ACHN (cell line): ENCODE results near the gene KIF2A.
"Not testable (repeated sequence)": the region's sequence is repeated elsewhere in the genome, so short reads cannot be mapped to it uniquely, and the experiment has no call there.

ENCODE experiments used
- DNase-seq: peaks from one replicate; pipeline ENCODE4 v3.0.0-alpha.2; 2015
- in situ Hi-C: cut with HindIII; loops from 2 replicates; pipeline ENCODE4 v1.10.0; 2017; ENCODE audit warnings: low sequenced_read_pairs, low pct_ligation_motif_present, low pct_unique_long_range_greater_than_20kb

Gene KIF2A

DNA sequence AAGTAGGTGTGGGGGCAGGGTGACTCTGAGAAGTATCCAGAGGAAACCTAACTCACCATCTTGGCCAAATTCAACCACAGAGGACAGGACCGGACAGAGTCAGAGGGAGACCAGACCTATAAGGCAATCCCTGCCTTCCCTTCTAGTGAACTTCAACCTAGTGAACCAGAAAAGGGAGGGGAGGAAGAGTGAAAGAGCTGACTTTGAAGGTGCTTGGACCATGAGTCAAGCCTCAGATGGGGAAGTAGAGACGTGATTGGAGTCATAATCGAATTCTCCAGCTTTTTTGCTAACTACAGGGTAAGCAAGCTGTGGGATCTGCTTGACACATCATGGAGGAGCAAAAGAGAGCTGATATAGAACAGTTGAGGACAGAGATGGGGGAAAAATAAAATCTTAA is 18.8 kb upstream of the KIF2A start:
- in situ Hi-C loops, result no loop called here
- DNase-seq, result no peak

DNA sequence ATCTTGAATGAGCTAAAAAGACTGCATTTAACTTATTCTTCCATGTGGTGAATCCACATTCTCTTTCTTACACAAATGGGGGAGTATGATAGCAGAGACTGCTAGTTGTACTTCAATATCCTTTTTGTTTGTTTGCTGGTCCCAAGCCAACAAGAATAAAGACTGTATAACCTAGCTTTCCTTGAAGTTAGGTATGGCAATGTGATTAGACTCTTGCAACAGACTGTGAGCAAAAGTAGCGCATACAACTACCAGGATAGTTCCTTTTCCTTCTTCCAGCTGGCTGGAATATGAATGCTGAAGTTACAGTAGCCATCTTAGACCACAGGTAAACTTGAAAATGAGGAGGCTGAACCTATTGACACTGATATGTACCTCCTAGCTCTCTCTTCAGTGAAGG is 17.9 kb upstream of the KIF2A start:
- in situ Hi-C loops, result no loop called here
- DNase-seq, result no peak

DNA sequence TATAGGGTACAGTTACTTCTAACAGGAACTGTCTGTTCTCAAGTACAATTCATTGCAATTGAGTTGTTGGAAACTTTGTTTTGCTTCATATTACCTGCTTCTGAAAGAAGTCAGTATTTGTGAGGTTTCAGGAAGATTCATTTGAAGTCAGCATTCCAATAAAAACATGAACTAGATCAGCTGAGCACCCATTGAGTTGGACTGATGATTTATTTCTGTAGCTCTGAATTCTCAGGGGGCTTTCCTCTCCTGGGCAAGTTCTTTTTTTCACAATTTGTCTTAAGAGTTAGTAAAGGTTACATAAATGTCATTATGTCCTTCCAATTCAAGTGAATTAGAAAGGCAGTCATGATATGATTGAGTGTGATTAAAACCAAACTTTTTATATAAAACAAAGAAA is 16.2 kb upstream of the KIF2A start:
- DNase-seq, result no peak
- in situ Hi-C loops, result no loop called here

DNA sequence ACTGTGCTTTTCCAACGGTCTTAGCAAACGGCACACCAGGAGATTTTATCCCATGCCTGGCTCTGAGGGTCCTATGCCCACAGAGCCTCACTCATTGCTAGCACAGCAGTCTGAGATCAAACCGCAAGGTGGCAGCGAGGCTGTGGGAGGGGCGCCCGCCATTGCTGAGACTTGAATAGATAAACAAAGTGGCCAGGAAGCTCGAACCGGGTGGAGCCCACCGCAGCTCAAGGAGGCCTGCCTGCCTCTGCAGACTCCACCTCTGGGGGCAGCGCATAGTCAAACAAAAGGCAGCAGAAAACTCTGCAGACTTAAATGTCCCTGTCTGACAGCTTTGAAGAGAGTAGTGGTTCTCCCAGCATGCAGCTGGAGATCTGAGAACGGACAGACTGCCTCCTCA is 14.2 kb upstream of the KIF2A start:
- in situ Hi-C loops, DNase-seq: not testable (repeated sequence)

DNA sequence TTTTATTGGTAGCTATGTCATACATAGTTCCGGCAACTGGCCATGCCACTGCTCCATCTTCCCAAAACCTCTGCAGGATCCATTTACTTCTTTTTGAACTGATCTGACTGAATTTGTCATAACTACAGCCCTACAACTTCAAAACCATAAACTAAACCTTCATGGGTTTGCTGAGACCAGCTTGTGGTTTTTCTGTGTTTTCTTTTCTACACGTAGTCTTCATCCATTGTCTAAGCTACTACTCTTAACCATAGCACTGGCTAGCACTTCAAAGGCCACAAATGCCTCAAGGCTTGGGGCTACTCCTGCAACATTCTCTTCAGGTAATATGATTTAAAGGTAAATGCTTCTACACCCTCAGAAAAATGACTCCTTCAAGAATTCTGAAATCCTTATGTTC is 9.0 kb upstream of the KIF2A start:
- in situ Hi-C loops, result no loop called here

GRCh38 chr5:62298118-62298517 is 7.9 kb upstream of the KIF2A start:
- in situ Hi-C loops, result no loop called here
- DNase-seq, result no peak

More for the DNA sequence above, 9.0 kb upstream of the KIF2A start:
- DNase-seq, result no peak

DNA sequence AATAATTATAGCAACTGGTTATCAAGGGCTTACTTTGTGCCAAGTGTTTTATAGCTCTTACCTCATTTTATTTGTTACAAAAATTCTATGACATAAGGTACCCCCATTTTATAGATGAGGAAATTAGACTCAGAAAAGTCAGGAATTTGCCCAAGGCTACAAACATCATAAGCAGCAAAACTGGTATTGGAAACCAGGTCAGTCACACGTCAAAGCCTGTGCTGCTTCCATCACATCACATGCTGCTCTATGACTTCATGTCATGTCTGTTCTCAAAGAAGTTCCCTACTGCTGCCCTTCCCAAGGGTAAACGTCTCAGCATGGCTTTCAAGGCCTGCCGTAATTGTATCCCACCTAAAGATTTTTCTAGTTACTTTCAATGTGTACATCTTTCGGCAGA is 6.9 kb upstream of the KIF2A start:
- DNase-seq, result no peak
- in situ Hi-C loops, result no loop called here

GRCh38 chr5:62299600-62299999 is 6.4 kb upstream of the KIF2A start:
- no peak for DNase-seq
- in situ Hi-C loops, result no loop called here

GRCh38 chr5:62305358-62305714 is 670 bp upstream of the KIF2A start:
- in situ Hi-C loops, result no loop called here
- DNase-seq, result no peak

- DNase-seq, result no peak
- in situ Hi-C loops, result no loop called here
Observed at GRCh38 chr5:62306323-62306895, 403 bp downstream of the KIF2A start.

DNA sequence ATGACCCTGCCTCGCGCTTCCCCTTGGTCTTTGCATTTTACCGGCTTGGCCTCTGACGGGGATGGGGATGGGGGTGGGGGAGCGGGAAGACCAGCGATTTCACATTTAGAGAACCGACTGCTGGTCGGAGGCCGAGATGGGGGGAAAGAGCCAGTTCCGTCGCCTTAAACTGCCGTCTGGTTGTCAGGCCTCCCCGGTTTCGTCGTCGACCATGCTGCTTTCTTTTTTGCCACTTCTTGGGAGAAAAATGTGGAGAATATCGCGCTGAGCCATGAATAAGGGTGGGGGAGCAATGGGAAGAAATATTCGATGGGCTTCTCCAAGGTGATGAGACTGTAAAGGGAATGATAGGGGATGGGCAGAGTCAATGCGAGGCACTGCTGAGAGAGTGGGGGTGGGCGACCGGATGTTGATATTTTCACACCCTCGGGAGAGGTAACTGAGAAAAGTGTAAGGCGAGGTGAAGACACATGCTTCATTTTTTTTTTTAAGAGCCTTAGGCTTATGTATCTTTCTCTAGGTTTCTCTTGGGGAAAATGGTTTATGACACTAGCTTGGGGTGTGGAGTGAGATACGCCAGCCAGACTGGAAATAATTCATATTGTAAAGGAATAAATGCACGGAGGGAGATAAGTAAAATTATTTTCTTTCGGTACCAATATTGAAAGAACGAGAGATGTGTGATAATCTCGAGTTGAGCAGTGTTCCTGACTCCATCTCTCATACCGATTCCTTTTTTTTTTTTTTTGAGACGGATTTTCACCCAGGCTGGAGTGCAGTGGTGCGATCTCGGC is 1.1 kb downstream of the KIF2A start:
- in situ Hi-C loops, result no loop called here
- DNase-seq, result peak; percentile 37

DNA sequence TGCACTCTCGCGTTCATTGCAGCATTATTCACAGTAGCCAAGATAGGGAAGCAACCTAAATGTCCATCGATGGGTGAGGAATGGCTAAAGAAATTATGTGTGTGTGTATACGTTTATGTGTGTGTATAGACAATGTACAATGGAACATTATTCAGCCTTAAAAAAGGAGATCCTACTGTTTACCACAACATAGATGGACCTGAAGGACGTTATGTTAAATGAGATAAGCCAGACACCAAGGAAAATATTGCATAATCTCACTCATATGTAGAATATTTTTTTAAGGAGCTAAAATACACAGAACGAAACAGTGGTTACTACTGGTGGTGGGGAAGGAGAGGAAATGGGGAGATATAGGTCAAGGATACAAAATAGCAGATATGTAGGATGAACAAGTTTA is 2.4 kb downstream of the KIF2A start:
- in situ Hi-C loops, result no loop called here
- no peak for DNase-seq

DNA sequence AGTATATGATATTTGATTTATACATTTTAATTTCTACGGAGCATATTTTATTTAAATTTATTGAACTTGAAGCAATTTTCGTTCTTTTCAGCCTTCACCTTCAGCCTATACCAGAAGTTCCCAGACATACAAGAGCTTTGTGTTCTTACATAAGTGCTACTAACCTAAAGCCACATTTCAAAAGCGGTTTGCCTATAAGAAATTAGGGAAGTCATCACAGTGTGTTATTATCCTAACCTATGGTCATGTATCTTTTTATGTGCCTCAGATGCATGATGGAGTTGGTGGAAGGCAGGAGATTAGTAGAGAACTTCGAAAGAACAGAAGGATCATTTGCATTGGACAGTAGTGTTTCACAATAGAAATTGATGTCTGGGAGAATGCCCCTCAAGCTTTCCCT is 3.1 kb downstream of the KIF2A start:
- in situ Hi-C loops, result no loop called here
- no peak for DNase-seq

DNA sequence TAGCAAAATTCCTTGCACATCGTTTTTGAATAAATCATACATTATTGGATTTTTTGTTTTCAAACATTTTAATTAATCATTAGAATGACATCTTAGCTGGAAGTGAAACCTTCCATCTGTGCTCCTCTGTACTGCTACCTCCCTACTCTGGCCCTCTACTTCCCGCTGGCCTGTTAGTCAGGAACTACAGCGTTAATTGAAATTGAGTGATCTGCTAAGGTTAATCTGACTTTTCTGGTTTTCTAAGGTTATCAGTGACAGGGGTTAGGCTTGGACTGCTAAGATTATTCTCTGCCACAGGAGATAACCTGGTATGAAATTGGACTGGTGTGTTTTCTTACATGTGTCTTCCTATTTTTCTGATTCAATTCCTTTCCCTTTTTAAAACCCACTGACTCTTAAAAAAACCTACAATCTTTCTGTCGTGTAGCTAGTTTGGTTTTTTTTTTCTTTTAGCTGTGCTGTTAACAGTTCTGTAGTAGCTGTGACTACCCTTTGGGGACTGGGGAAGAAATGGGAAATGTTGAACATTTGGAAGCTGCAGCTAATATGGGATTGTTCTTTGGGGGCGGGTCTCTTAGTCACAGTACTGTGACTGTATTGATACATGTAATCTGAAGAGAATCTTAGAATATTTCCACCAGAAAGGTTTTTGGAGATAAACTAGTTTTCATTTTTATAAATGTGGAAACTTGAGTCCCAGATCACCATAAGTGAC is 4.6 kb downstream of the KIF2A start:
- in situ Hi-C loops, result no loop called here

GRCh38 chr5:62312036-62312435 is 6.0 kb downstream of the KIF2A start:
- DNase-seq, result no peak
- in situ Hi-C loops, result no loop called here

More for the DNA sequence above, 4.6 kb downstream of the KIF2A start:
- DNase-seq, result no peak

DNA sequence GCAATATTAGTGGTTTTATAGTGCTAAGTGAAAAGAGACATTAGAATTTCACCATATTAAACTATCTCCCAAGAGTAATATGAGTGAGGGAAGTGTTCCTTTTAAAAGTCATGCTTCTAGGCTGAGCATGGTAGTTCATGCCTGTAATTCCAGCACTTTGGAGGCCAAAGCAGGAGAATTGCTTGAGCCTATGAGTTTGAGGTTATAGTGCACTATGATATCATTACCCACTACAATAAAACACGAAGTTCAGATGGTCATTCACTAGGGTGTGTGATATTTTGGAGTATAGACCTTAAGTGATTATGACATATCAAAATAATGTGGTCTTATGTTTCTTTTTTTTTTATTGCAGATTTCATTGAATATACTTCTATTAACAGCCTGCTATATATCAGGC is 6.7 kb downstream of the KIF2A start:
- in situ Hi-C loops, result no loop called here
- DNase-seq, result no peak

DNA sequence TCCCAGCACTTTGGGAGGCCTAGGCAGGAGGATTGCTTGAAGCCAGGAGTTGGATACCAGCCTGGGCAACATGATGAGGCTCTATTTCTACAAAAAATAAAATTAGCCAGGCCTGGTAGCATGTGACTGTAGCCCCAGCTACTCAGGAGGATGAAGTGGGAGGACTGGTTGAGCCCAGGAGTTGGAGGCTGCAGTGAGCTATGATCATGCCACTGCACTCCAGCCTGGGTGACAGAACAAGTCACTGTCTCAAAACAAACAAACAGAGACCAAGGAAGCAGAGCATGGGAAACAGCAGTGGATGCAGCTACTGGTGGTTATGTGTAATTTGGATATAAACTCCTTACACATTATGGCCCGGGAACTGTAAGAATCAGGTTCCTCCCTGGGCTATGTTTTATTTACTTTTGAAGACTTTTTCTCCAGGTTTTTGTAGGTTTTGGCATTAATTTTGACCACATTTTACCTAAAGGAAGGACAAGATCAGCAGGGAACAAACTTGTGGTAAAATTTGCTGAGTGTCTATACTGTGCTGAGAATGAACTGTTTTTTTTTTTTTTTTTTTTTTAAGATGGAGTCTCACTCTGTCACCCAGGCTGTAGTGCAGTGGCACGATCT is 8.3 kb downstream of the KIF2A start:
- in situ Hi-C loops, result no loop called here
- no peak for DNase-seq

DNA sequence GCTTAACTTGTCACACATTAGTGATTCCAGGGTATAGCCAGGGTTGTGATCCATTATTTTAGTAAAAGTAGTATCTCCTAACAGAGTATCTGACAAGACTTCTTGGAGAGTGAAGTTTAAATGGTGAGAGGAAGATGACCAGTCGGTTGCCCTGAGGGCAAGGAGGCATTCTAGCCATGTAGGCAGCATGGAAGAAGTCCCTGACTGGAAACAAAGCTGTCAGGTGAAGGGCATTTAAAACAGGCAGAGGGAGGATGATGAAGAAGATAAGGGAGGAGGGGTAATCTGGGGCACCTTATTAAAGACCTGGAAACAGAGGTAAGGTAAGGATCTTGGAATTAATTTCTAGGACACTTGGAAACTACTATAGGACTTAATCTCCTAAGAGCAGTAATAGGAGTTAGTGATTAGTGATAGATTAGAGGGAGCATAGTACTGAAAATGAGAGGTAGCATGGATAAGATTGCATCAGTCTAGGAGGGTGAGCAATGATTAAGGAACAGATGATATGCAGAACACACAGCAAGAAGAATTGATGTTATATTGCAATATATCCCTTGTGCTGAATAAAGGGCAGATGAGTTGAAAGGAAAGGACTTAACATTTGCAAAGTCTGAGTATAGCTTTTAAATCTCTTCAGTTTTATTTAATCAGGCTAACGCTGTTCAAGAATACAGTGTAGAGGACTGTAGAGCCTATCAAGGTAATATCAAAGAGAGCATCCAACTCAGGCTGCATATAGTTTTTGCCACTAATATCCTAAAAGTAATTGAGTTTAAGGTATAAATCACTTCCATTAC is 9.6 kb downstream of the KIF2A start:
- in situ Hi-C loops, result no loop called here
- no peak for DNase-seq

DNA sequence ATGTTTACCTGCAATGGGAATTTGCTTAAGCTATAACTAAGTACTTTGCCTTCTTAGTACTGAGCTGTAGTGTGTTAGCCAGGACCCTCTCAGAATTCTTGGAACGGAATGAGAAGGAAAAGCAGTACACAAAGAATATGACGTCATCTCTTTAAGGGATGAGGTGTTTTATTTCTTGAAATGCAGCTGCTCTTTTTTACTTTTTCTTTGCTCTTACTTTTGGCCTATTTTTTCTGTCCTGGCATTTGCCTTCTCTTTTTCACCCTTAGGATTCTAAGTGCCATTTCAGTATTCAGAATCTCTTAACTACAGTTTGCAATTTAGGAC is 10.1 kb downstream of the KIF2A start:
- in situ Hi-C loops, result no loop called here
- DNase-seq, result no peak
